A673 (cell line): Measurements from ENCODE around the gene PSTK. TPM values are rescaled to one million over a fixed set of nuclear protein-coding genes. Genes with fewer than 3 reads are reported as not detected.

ENCODE experiments used
- BruUV-seq: library from RNA; stranded (reverse); fragments of 400-500 nt; replicated peaks from 2 replicates; lab custom pipeline; 2021; lab: Mats Ljungman, UMichigan
- CTCF ChIA-PET: fragments of 300-600 bp; sonication (Branson Sonifier 250); formaldehyde crosslinking; loops from one replicate; lab custom pipeline; 2022; ENCODE audit warnings: antibody characterized with exemption; lab: Charles Lee
- POLR2A ChIA-PET: fragments of 300-600 bp; sonication (Branson Sonifier 250); formaldehyde crosslinking; loops from one replicate; lab custom pipeline; 2022; ENCODE audit warnings: antibody characterized with exemption; ENCODE audit not compliant: low non-redundant PET; lab: Charles Lee
- DNase-seq: peaks from one replicate; pipeline ENCODE4 v3.0.0-alpha.2; 2015; ENCODE audit warnings: low spot score
- H3K27ac ChIP-seq: fragments of 200-600 bp; sonication (generic); 2 replicates; pipeline ENCODE4 v1.5.1; 2016; ENCODE audit warnings: mixed run types, low read depth, mild to moderate bottlenecking, mixed read lengths, antibody characterized with exemption, low read length; ENCODE audit not compliant: poor library complexity, severe bottlenecking
- H3K27me3 ChIP-seq: fragments of 200-600 bp; sonication (generic); replicated peaks from 2 replicates; pipeline ENCODE4 v1.6.1; 2017; ENCODE audit warnings: mixed run types, low read depth, mild to moderate bottlenecking, mixed read lengths, antibody characterized with exemption, low read length; ENCODE audit not compliant: insufficient read depth, poor library complexity
- H3K36me3 ChIP-seq: fragments of 200-600 bp; sonication (generic); 2 replicates; pipeline ENCODE4 v1.6.1; 2016; ENCODE audit warnings: mixed run types, mild to moderate bottlenecking, mixed read lengths, antibody characterized with exemption, low read length; ENCODE audit not compliant: insufficient read depth, poor library complexity, severe bottlenecking
- H3K4me1 ChIP-seq: fragments of 200-600 bp; sonication (generic); 2 replicates; pipeline ENCODE4 v1.6.1; 2017; ENCODE audit warnings: mixed run types, mild to moderate bottlenecking, mixed read lengths, antibody characterized with exemption, low read length; ENCODE audit not compliant: insufficient read depth, poor library complexity, severe bottlenecking
- H3K4me3 ChIP-seq: fragments of 200-600 bp; sonication (generic); 2 replicates; pipeline ENCODE4 v1.5.1; 2016; ENCODE audit warnings: low read depth, mixed run types, mild to moderate bottlenecking, mixed read lengths, low read length; ENCODE audit not compliant: poor library complexity, severe bottlenecking
- H3K9me3 ChIP-seq: fragments of 200-600 bp; sonication (generic); 2 replicates; pipeline ENCODE4 v1.6.1; 2016; ENCODE audit warnings: mixed run types, low read depth, mild to moderate bottlenecking, mixed read lengths, antibody characterized with exemption, low read length; ENCODE audit not compliant: poor library complexity, severe bottlenecking
- CTCF ChIP-seq: fragments of 300-800, 200-600 bp; sonication (generic); conservative IDR thresholded peaks from 2 replicates; pipeline ENCODE4 v1.5.1; 2017; ENCODE audit warnings: low read depth, mild to moderate bottlenecking, antibody characterized with exemption, low read length, moderate library complexity, mixed read lengths
- EZH2 ChIP-seq: fragments of 200-600 bp; sonication (generic); IDR thresholded peaks from 2 replicates; pipeline ENCODE4 v1.6.1; 2017; ENCODE audit warnings: borderline replicate concordance, low read depth, mild to moderate bottlenecking, mixed read lengths, antibody characterized with exemption, low read length; ENCODE audit not compliant: poor library complexity, severe bottlenecking
- intact Hi-C: fragments of 100-400 bp; cut with micrococcal nuclease; formaldehyde crosslinking; loops from one replicate; pipeline ENCODE4 v1.10.0; 2022; ENCODE audit not compliant: unreplicated experiment
- total RNA-seq: library from RNA; stranded (reverse); gene quantifications from 2 replicates; pipeline ENCODE4 v1.2.3, GENCODE V29; 2021

PSTK gene
- total RNA-seq, 1 experiment from 2014 or later, result 5.7 TPM

GRCh38 chr10:122966879-122967278, 13.3 kb upstream of the PSTK start:
- DNase-seq, result no peak
- ChIA-PET POLR2A (no interaction called here), CTCF (no interaction called here)
- intact Hi-C loops, result no loop called here
- H3K9me3 ChIP-seq, result no peaks in the 10 kb centered on the region
- no peak for TF ChIP-seq EZH2
- TF ChIP-seq CTCF, result no peak
- H3K27me3 ChIP-seq, result no peaks in the 10 kb centered on the region
- H3K4me3 ChIP-seq, result no peak overlapping the region
- BruUV-seq, result no TSS peak
- H3K4me1 ChIP-seq, result no peaks in the 10 kb centered on the region
- H3K36me3 ChIP-seq, result no peaks in the 10 kb centered on the region
- H3K27ac ChIP-seq, result no peak overlapping the region

- no peak for DNase-seq
- no peak for TF ChIP-seq EZH2
- TF ChIP-seq CTCF, result no peak
- POLR2A ChIA-PET, result no interaction called here
- H3K4me1 ChIP-seq, result no peaks in the 10 kb centered on the region
- no peaks in the 10 kb centered on the region for H3K36me3 ChIP-seq
- CTCF ChIA-PET, result no interaction called here
- no peak overlapping the region for H3K27ac ChIP-seq
- intact Hi-C loops, result no loop called here
- H3K27me3 ChIP-seq, result no peaks in the 10 kb centered on the region
- BruUV-seq, result no TSS peak
- H3K9me3 ChIP-seq, result no peaks in the 10 kb centered on the region
- H3K4me3 ChIP-seq, result no peak overlapping the region
Observed at GRCh38 chr10:122968698-122969097, 11.5 kb upstream of the PSTK start.

GRCh38 chr10:122974023-122974422, 6.2 kb upstream of the PSTK start:
- no TSS peak for BruUV-seq
- no peaks in the 10 kb centered on the region for H3K4me1 ChIP-seq
- no peak overlapping the region for H3K27ac ChIP-seq
- H3K27me3 ChIP-seq, result no peaks in the 10 kb centered on the region
- no peak overlapping the region for H3K4me3 ChIP-seq
- no peaks in the 10 kb centered on the region for H3K9me3 ChIP-seq
- intact Hi-C loops, result no loop called here
- peak; percentile 6 for DNase-seq
- TF ChIP-seq CTCF (no peak), EZH2 (no peak)
- no peaks in the 10 kb centered on the region for H3K36me3 ChIP-seq
- ChIA-PET CTCF (no interaction called here), POLR2A (no interaction called here)
